ENCODE results near the gene SNORC.
"Not testable (repeated sequence)": the region's sequence is repeated elsewhere in the genome, so short reads cannot be mapped to it uniquely, and the experiment has no call there.

The SNORC gene

DNA sequence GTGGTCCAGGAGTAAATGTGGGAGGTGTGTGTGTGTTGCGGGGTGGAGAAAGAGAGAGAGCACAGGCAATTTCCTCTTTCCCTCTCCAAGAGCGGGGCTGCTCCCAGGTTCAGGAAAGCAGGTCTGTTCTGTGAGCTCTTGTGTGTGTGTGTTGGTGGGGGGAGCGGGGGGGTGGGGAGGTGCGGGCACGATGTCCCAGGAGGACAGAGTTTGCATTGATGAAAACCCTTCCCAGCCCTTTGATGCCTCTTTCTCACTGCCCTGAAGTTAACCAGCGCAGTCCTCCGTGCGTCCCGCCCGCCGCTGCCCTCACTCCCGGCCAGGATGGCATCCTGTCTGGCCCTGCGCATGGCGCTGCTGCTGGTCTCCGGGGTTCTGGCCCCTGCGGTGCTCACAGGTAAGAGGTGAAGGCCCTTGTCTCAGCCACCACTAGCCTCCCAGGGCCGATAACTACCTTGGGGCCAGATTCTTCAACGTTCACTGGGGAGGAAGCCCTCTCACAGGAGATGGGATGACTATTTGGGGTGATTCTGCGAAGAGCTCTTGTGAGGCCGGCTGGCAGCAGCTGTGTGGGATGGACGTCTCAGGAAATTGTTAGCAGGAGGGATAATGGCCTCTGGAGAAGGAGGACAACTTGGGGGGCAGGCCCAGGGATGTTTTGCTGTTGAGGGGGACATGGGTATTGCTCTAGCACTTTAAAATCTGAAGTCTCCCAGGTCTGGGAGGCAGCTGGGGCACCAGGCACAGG is at the start of gene SNORC:
SNORC (plus strand) TSS at position 247 of the 748 bp plus-strand sequence; CDS start at position 325, 78 bp downstream.
- no peak for DNase-seq

DNA sequence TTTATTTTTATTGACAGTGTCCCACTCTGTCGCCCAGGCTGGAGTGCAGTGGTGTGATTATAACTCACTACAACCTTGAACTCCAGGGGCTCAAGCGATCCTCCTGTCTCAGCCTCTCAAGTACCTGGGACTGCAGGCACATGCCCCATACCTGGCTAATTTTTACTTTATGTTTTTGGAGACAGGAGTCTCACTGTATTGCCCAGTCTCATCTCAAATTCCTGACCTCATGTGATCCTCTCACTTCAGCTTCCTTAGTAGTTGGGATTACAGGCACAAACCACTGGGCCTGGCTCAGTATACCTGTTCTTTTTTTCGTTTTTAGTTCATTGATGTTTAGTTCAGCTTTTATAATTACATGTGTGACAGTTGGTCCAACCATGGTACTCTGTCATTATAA is 40.1 kb upstream of the SNORC start:
- DNase-seq, result no peak

DNA sequence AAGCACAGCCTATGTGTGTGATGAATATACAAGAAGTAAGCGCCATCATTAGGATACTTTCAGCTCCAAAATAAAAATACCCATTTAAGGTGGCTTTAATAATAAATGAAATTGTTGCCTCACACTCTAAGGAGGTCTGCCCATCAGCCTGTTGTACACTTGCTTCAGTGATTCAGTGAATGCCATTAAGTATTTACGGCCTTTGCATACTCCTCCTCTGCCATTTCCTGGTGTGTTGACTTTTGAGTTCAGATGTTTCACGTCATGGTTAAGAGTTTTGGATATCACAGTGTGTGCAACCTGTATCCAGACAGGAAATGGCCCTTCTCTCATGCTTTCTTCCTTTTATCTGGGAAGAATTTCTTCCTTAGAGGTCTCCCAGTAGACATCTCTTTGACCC is 38.6 kb upstream of the SNORC start:
- no peak for DNase-seq

DNA sequence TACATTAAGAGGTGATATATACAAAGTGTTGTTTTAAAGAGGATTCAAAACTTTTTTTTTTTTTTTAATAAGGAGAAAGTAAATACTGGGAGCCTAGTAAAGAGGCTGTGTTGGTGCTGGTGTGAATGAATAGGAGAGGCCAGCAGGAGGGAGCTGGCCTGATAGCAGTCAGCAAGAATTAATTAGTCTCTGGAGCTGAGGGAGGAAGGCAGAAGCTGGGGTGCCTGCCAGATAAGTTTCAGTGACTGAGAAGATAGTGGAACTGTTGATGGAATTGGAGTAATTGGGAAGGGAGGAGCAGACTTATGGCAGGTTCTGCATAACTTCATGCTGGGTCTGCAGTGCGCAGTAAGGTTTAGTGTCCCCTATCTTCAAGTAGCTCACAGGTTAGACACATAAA is 36.2 kb upstream of the SNORC start:
- DNase-seq, result no peak

DNA sequence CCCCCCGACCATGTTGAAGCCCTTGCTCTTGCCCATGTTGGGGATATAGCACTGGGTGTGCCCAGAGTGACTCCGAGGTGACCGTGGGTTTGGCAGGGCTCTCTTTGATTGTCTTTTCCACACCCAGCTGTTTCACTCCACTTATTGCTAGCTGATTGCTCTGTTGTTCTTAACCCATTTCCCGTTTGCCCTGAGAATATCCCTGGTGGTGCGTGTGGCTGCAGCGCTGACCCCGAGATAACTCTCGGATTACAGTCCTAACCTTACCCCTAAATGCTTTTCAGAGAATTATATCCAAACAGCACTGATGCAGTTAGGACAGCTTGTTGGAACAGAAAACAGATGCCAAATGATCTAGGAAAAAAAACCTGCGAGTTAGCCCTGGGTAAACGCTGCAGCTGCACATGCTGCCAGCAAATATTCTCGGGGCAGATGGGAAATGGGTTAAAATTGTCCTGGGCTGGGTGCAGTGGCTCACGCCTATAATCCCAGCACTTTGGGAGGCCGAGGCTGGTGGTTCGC is 34.3 kb upstream of the SNORC start:
- DNase-seq, result no peak

DNA sequence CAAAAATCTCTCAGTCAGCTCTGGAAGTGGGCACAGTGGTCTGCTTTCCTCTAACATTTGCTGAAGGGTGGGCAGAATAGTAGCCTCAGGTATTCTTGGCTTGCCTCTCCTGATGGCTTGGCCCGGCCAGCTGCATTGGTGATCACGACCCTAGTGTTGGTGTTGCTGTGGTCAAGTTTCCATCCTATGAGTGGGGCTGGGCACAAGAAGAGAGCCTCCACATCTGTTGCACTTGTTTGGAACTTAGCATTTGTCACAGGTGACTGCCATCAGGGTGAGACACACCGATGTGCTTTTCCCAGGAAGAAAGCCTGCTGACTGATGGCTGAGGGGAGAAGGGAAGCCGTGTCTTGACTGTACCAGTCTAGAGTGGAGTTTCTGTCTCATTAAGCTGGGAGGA is 33.1 kb upstream of the SNORC start:
- no peak for DNase-seq

DNA sequence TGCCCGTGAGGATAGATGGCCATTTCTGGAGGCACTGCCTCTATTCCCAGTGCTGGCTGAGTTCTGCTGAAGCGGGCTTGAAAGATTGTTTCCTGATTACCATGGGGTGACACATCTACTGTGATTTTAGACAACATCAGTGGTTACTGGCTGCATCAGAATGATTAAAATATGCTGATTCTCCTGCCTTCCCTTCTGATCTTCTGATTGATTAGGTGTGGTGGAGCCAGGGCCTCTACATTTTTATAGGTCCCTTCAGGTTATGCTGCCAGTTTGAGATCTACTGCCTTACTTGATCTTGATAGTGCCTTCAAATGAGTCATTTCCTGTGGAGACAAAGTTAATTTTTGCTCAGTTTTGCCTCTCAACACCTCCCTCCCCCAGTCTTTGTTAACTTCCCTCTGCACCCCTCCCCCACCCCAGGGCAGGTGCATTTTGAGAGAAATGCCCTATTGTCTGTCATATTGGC is 31.6 kb upstream of the SNORC start:
- peak in 1 of 2 donors; percentile 65 for DNase-seq

DNA sequence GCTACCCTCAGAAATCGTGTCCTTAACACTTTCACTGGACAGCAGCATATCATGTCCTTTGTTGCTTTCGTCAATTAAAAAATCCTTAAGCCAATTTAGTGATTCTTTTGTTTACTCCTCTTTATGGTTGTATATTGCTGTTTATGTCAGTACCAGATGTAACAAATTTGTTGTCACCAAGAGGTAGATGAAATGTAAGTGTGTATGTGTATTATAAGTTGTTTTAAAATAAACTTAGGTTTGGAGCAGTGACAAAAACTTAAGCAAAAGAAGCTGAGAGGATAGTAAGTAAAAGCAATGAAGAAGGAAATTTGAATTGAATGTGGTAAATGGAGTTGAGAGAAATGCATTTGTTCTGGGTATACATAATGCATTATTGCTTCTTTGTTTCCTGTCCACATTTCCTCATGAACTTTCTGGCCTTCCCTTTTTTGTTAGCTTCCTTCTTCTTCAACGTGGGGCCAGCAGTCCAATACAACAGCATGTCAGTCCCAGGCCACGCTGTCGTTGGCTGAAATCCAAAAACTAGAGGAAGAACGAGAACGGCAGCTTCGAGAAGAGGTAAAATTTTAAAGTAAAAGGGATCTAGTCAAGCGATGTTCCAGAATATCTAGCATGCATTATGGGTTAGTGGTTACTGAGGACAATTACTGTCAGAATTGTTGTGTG is 30.5 kb upstream of the SNORC start:
- peak in 1 of 2 donors; percentile 38 for DNase-seq

DNA sequence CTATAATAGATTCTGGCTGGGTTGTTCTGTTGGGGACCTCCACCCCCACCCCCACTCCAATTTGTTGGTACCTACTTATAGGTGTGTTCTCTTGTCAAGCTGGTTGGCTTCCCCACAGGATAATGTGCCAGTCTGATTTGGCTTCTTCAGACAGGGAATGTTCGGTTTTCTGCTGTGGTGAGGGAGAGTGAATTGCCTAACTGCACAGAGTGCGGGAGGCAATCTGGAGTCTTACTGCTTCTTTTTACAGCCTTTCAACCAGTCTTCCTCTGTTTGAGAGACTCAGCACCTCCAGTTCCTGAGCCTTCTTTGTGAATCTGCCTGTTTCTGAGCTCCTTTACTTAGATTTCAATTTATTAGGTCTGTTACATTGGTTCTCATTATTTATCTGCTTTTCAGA is 27.4 kb upstream of the SNORC start:
- no peak for DNase-seq

DNA sequence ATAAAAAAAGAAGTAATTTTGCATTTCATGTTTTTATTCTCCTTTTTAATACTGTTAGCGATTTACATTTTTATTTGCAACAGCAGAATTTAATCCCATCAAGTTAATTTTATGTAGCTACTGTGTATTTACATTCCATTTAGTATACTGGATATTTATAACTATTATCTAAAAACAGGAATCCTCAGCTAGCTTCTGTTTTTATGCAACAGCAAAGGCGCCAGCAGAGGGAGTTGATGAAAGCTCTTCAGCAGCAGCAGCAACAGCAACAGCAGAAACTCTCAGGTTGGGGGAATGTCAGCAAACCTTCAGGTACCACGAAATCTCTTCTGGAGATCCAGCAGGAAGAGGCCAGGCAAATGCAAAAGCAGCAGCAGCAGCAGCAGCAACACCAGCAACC is 26.2 kb upstream of the SNORC start:
- DNase-seq, result no peak

DNA sequence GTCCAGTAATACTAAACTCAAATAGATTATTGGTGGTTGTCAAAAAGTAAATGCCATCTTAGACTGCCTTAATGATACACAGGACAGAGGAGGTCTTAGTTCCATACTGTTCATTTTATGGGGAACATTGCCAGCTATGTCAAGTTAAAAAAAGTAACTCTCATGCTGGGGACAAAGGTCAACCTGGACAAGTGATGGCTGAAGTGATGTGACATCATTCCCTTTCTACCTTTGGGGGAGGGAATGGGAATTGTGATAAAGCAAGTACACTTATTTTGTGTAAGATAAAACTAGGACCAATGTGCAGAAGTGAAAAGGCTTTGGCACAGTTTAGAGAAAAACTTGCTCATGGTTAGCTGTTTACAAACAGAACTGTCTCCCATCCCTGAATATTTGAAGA is 24.0 kb upstream of the SNORC start:
- no peak for DNase-seq

DNA sequence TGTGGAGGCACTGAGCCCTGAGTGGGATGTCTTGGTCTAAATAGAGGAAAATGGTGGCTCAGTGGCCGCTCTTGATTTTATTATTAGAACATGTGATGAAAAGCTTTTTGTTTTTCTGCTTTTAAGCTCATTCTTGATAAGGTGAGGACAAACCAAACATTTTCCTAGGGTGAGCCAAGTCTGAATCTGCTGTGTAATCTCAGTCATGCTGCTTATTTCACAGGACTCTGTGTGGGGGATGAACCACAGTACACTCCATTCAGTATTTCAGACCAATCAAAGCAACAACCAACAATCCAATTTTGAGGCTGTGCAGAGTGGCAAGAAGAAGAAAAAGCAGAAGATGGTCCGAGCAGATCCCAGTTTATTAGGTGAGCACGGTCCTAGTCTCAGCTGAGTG is 20.0 kb upstream of the SNORC start:
- DNase-seq, result no peak

DNA sequence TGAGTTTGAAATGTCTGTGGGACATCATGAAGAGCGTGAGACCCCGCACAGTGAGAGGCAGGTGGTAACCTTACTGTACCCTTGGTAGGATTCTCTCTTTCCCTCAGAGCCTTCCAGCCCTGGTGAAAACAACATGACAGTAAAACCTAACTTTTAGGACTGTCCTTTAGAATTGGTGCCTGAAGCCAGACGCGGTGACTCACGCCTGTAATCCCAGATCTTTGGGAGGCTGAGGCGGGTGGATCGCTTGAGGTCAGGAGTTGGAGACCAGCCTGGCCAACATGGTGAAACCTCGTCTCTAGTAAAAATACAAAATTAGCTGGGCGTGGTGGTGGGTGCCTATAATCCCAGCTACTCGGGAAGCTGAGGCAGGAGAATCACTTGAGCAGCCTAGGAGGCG is 18.0 kb upstream of the SNORC start:
- not testable (repeated sequence) for DNase-seq

DNA sequence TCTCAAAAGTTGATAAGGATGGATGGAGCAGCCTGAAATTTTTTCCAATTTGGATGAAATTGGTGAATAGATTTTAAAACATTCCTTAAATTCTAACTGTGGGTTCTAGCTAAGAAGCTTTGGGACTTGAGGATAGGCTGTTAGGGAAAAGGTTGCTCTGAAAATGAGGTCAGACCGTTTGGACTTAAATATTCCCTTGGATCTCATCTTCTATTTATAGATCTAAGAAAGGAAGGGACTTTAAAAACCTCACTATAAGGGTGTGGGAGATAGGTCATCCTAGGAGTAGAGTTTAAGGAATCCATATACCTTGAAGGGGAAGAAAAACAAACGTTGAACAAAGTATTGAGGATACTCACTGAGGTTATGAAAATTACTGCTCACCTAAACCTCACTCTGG is 17.4 kb upstream of the SNORC start:
- DNase-seq, result no peak

DNA sequence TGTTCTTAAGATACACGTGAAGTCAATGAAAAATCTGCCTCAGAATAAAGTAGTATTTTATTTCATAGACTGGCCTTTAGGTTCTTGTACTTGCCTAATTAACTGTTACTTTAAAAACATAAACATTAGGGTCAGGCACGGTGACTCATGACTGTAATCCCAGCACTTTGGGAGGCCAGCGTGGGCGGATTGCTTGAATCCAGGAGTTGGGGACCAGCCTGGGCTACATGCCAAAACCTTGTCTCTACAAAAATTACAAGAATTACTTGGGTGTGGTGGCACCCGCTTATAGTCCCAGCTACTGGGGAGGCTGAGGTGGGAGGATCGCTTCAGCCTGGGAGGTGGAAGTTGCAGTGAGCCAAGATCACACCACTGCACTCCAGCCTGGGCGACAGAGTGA is 16.0 kb upstream of the SNORC start:
- no peak for DNase-seq

DNA sequence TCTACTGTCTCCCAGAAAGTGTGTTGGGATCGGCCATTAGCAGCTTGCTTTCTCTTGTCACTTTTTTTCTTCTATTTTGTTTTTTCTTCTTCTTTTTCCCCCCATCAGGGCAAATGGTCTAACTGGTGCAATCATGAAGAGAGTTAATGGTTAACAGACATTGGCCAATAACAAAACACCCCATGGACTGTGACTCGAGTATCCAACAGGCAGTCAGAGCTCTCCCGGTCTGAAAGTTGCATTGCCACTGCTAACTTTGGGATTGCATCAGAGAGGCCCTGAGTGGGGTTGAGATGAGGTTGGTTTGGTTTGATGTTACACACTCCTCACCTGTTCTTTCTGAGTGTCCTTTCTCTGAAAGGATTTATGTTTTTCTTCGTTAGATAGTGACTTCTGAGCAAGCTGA is 12.9 kb upstream of the SNORC start:
- no peak for DNase-seq

DNA sequence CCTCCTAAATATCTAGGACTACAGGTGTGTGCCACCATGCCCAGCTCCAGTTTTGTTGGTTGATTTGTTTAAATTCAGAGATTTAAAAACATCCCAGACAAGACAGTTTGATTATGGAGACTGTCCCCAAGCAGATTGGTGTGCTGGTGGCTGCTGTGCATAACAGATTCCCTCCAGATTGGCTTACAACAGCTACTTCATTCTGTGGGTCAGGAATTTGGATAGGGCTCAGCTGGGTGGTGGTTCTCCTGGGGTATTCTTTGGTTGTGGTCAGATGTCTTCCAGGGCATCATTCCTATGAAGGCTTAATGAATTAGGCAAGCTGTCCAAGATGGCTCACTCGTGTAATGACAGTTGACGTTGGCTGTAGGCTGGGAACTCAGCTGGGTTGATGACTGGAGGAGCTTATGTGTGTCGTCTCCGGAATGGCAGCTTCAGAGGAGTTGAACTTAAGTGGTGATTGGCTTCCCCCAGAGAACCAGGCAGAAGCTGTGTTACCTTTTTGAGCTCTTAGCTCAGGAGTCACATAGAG is 10.6 kb upstream of the SNORC start:
- DNase-seq, result no peak

DNA sequence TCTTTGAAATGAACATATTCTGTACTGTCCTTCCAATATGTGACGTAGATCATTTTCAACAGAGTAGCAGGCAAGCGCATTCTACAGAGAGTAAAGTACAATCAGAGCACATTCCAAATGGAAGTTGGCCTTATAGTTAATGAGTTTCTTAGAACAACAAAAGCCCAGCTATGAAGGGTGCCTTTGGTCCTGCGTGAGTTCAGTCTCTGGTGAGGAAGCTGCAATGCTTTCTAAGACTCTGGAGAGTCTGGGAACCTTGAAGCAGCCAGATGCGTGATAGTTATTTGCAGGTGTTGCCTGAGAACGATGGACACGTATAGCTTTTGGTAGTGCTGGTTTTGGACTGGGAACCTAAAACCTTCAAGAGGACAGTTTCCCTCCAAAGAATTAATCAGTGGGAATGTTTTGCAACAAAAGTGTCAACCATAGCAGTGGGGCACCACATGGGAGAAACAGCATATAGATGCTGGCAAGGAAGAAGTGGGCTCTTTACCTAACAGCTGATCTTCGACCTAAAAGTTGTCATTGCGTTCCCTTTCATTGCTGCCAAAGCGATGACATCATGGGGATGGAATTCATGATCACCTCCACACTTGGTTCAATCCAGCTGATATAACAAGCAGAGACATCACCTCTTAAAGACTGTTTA is 9.3 kb upstream of the SNORC start:
- no peak for DNase-seq

DNA sequence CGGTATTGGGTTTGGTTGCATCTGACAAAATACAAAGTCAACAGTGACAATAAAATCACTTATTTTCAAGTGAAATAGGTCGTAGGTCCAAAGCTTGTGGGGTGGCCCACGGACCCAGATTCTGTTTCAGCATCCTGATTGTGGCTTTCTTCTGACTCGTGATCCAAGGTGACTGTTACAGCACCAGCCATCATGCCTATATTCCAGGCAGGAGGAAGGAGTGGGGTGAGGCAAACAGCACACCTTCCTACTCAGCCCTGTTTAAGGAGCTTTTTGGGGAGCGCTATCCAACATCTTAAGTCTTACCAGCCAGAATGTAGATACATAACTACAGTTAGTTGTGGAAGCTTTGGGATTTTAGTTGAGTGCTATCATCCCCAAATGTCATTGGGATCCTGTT is 8.7 kb upstream of the SNORC start:
- no peak for DNase-seq

DNA sequence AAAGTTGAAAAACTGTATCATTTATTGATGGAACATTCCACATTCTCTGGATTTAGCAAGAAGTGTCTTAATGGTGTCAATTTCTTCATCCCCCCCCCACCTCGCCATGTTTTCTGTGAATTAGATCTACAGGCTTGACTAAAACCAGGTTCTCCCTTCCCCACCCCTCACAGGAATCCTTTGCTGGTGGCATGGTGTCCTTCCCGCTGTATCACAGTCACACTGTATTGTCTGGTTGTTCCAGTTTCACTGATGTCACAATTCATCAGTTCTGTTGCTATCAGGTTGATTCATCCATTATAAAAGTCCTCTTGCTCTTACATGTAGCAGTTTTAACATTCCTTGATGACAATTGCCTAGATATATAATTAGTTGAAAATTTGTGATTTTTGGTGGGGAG is 6.1 kb upstream of the SNORC start:
- DNase-seq, result no peak

DNA sequence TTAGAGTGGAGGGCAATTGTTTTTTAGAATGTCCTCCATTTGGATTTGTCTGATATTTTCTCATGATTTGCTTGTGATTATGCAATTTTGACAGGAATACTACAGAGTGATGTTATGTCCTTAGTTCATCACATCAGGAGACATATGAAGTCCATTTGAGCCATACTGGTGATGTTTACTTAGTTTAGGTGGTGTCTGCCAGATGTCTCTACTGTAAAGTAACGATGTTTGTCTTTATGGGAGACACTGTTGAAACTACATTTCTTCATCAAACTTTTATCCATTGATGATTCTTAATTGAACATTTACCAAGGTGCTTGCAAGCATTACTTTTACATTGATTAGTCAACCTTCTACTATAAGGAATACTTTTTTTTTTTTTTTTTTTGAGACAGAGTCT is 4.9 kb upstream of the SNORC start:
- no peak for DNase-seq

DNA sequence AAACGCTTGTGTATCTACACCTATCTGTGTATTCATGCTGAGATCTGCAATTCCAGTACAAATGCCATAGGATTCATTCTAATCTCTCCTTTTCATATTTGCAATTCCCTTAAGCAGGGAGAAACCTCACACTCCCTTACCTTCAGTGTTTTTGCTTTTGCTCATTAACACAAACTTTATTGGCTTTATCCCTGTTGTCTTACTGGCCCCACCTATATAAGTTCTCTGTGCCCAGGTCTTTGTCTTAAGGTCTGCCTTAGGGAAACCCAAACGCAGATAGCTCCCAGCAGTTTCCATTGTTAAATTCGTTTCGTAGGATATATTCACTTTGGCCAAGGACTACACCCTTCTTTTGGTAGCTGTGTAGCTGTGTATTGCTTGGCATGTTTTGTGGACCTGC is 4.0 kb upstream of the SNORC start:
- DNase-seq, result no peak

DNA sequence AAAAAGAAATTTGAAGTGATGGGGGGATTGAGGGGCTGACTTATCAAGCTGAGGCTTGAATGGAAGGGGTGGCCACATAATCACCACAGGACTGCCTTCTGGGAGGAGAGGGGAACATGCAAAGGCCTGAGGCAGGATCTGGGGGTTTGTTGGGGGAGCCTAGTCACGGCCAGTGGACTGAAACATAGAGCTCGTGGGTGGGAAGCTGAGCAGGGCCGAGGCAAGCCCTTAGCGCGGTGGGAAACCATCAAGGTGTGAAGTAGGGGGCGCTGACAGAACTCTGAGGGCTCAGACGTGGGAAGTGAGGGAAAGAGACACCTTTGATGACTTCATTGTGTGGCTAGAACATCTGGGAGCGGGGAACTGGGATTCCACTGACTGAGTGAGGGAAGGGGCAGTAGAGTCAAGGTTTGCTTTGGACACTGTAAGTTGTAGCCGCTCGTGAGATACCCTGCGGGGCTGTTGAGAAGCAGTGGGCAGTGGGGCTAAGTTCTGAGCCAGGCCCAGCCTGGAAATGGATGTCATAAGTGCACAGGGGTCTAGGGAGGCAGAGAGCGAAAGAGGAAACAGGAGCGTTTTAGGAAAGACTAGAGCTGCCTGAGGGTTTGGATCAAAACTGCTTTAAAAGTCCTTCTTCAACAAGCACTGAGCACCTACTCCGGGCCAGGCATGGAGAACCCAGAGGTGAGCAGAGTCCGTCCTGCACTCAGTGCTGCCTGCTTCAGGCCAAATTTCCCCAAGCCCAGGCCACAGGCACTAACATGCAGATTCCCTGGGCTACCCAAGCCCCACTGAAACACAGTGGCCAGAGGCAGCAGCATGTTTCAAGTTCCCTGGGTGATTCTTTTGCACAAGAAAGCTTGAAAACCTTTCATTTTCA is 686 bp upstream of the SNORC start:
- DNase-seq, result no peak
